ENCODE results near the gene KNTC1. TPM values are rescaled to one million over a fixed set of nuclear protein-coding genes. Genes with fewer than 3 reads are reported as not detected.
A peak's percentile ranks its signal among the peaks of the same experiment; 100 is the strongest.

Gene KNTC1
- total RNA-seq, 1 donor from 2014 or later, result 18.7 TPM

DNA sequence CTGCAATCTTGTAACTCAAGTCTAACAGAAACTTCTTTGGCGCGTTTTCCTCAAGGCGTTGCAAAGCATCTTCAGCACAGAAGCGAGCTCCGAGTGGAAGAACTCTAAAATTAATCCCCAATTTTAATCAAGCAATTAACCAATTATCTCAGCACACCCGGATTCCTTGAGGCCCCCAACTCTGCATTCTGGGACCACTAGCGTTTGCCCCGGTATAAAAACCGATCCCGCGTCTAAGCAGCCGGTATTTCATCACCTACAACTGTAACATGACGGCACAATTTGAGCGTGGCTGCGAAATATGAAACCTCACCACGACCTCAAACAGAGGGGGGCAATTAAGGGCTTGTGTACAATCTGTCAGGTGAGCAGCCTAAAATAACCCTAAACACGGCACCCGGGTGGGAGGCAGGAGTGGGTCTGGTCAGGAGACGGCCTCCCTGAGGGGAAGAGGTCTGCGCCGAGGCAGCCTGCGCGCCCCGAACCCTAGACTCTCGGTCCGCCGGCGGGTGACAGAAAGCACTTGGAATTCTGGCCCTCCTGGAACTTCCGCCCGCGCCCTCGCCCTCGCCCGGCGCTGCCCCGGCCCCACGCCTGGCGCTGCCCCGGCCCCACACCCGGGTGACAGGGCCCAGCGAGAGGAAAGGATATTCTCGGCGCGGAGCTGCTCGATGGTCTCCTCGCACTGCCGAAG is 26.9 kb upstream of the KNTC1 start:
- Histone ChIP-seq H3K27me3 (no peaks in the 10 kb centered on the region), H3K9me3 (no peaks in the 10 kb centered on the region), H3K36me3 (peaks cover 4 to 32% of the 10 kb centered on the region in 2 donors), H3K4me3 (peak overlapping the region; percentile 69 to 82), H3K27ac (peak overlapping the region; percentile 98), H3K4me1 (peaks cover 37% of the 10 kb centered on the region)
- no peak for TF ChIP-seq POLR2AphosphoS5 (IDR thresholded peaks at IDR 0.05; ENCODE audit: insufficient read depth in 1 of 2, low read depth in 1 of 2)
- TF ChIP-seq, protein P1, sequence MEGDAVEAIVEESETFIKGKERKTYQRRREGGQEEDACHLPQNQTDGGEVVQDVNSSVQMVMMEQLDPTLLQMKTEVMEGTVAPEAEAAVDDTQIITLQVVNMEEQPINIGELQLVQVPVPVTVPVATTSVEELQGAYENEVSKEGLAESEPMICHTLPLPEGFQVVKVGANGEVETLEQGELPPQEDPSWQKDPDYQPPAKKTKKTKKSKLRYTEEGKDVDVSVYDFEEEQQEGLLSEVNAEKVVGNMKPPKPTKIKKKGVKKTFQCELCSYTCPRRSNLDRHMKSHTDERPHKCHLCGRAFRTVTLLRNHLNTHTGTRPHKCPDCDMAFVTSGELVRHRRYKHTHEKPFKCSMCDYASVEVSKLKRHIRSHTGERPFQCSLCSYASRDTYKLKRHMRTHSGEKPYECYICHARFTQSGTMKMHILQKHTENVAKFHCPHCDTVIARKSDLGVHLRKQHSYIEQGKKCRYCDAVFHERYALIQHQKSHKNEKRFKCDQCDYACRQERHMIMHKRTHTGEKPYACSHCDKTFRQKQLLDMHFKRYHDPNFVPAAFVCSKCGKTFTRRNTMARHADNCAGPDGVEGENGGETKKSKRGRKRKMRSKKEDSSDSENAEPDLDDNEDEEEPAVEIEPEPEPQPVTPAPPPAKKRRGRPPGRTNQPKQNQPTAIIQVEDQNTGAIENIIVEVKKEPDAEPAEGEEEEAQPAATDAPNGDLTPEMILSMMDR (IDR thresholded peaks at IDR 0.05), result no peak
- no peak for TF ChIP-seq POLR2A (IDR thresholded peaks at IDR 0.05)
- DNase-seq (ENCODE audit: extremely low spot score in 2 of 2), result peak in 1 of 2 donors; percentile 90
- intact Hi-C loops (cut with DNase I), result no loop called here

DNA sequence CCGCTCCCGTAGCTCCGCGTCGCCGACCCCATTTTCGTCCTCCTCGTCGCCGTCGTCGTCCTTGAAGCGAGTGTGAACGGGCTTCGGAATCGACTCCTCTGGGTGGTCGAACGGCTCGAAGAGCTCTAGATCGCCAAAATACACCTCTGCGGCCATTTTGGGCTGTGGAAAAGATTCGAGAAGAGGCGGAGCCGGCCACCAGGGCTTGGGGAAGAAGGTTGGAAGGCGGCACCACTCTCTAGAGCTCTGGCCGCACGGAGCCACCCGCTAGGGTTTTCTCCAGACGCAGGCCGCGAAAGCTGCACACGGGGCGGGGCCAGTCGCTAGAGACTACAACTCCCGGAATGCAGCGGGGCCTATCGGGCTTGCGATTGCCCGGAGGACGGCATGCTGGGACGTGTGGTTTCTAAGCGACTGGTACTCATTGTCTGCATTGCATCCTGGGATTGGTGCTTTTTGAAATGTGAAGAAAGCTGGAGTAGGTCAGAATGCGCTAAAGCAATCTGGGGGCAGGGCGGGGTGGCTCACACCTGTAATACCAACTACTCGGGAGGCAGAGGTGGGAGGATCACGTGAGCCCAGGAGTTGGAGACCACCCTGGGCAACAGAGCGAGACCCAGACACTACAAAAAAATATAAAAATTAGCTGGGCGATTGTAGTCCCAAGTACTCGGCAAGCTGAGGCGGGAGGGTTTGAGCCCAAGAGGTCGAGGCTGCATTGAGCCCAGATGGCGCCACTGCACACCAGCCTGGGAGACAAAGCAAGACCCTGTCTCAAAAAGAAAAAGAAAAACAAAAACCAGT is 26.2 kb upstream of the KNTC1 start, which contains the start of gene ZCCHC8:
TSS of gene ZCCHC8 (minus strand) at position 248 of the 804 bp plus-strand sequence. CDS start at position 156, 92 bp downstream.
- no peaks in the 10 kb centered on the region for H3K27me3 ChIP-seq
- peak within 1 kb of the TSS; percentile 98 for H3K27ac ChIP-seq
- peak in 1 of 2 donors; percentile 98 for DNase-seq (ENCODE audit: extremely low spot score in 2 of 2)
- H3K9me3 ChIP-seq, result no peaks in the 10 kb centered on the region
- TF ChIP-seq POLR2AphosphoS5 (IDR thresholded peaks at IDR 0.05; ENCODE audit: insufficient read depth in 1 of 2, low read depth in 1 of 2) (peak; percentile 97 to 98), POLR2A (IDR thresholded peaks at IDR 0.05) (peak in 1 of 2 donors; percentile 95)
- TF ChIP-seq, protein P1 (IDR thresholded peaks at IDR 0.05), result peak in 1 of 3 experiments; percentile 5
- intact Hi-C loops (cut with DNase I), result no loop called here
- H3K4me3 ChIP-seq, result peak within 1 kb of the TSS; percentile 69 to 82
- peaks cover 6 to 39% of the 10 kb centered on the region in 2 donors for H3K36me3 ChIP-seq
- peaks cover 37% of the 10 kb centered on the region for H3K4me1 ChIP-seq

DNA sequence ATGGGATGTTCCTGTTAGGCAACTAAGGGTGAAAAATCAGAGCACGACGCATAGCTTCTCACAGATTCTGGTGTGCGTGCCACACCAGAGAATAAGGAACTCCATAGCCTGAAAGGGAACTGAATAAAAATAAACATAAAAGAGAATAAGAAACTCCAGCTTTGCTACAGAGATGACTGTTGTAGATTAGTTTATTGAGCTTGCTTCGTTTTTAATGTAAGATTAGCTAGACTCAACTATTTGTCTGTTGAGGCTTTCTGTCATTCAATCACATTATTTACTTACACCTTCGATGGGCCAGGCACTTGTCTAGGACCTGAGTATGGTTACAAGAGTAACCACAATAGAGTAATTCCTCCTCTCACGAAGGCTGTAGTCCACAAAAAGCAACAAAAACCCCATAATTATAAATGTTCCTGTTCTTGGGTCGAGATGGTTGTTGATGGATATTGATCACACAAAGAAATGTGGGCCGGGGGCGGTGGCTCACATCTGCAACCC is 25.5 kb upstream of the KNTC1 start:
- Histone ChIP-seq H3K9me3 (no peaks in the 10 kb centered on the region), H3K4me1 (peaks cover 36% of the 10 kb centered on the region), H3K27me3 (no peaks in the 10 kb centered on the region), H3K4me3 (peak overlapping the region in 1 of 2 donors; percentile 69), H3K36me3 (peaks cover 6 to 45% of the 10 kb centered on the region in 2 donors), H3K27ac (peak overlapping the region; percentile 98)
- intact Hi-C loops (cut with DNase I), result no loop called here
- no peak for DNase-seq (ENCODE audit: extremely low spot score in 2 of 2)
- TF ChIP-seq, protein P1 (IDR thresholded peaks at IDR 0.05), result no peak
- no peak for TF ChIP-seq POLR2AphosphoS5 (IDR thresholded peaks at IDR 0.05; ENCODE audit: insufficient read depth in 1 of 2, low read depth in 1 of 2)
- no peak for TF ChIP-seq POLR2A (IDR thresholded peaks at IDR 0.05)

DNA sequence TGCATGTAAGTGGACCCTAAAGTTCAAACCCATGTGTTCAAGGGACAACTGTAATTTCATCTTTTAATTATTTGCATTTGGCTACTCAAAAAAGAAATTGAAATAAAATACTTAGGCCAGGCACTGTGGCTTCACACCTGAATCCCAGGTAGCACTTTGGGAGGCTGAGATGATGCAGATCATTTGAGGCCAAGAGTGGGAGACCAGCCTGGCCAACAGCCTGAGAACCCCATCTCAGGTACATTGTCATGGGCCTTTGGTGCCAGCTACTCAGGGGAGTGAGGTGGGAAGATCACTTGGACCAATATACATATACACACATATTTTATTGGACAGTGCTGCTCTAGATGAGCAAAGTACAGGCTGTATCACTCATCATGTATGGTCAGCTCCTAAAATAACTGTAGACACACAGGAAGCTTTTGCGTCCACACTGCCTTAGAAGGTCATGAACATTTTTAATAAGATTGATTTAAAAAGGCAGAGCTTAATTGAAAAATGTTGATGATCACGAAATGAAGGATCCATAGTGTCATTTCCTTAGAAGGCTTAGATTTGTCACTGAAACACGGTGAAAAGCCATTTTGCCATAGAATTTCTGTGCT is 23.8 kb upstream of the KNTC1 start:
- intact Hi-C loops (cut with DNase I), result no loop called here
- no peak overlapping the region for H3K27ac ChIP-seq
- no peaks in the 10 kb centered on the region for H3K27me3 ChIP-seq
- no peaks in the 10 kb centered on the region for H3K9me3 ChIP-seq
- TF ChIP-seq POLR2A (IDR thresholded peaks at IDR 0.05), result no peak
- TF ChIP-seq, protein P1 (IDR thresholded peaks at IDR 0.05), result no peak
- no peak for TF ChIP-seq POLR2AphosphoS5 (IDR thresholded peaks at IDR 0.05; ENCODE audit: insufficient read depth in 1 of 2, low read depth in 1 of 2)
- DNase-seq (ENCODE audit: extremely low spot score in 2 of 2), result no peak
- no peak overlapping the region for H3K4me3 ChIP-seq
- peaks cover 14 to 53% of the 10 kb centered on the region in 2 donors for H3K36me3 ChIP-seq
- H3K4me1 ChIP-seq, result peaks cover 19% of the 10 kb centered on the region
